Esophagus muscularis mucosa (tissue), 4 donors: ENCODE measurements around the gene RHBDD2.

Experiments used
- EP300 ChIP-seq: sonication (generic); formaldehyde crosslinking; IDR thresholded peaks from one replicate; pipeline ENCODE4 v1.6.1; 2017; ENCODE audit warnings: antibody characterized with exemption
- POLR2A ChIP-seq: fragments of 450-650 bp; IDR thresholded peaks from one replicate; pipeline ENCODE4 v1.6.1; 2017; ENCODE audit warnings: antibody characterized with exemption, moderate library complexity, mild to moderate bottlenecking, low read depth
- POLR2AphosphoS5 ChIP-seq, 2 donors: sonication (generic); formaldehyde crosslinking; IDR thresholded peaks; one replicate each; pipeline ENCODE4 v1.6.1; 2017; ENCODE audit warnings: antibody characterized with exemption in 2 of 2
- TF ChIP-seq, protein P1 (sequence below), 3 experiments: fragments of 200-600 bp in 2 of 3; fragments of 450-650 bp in 1 of 3; sonication (generic) in 2 of 3; IDR thresholded peaks; one replicate each; pipeline ENCODE4 v1.5.1; 2017 to 2019; ENCODE audit warnings: antibody characterized with exemption in 3 of 3, mild to moderate bottlenecking in 2 of 3, moderate library complexity in 1 of 3

DNA sequence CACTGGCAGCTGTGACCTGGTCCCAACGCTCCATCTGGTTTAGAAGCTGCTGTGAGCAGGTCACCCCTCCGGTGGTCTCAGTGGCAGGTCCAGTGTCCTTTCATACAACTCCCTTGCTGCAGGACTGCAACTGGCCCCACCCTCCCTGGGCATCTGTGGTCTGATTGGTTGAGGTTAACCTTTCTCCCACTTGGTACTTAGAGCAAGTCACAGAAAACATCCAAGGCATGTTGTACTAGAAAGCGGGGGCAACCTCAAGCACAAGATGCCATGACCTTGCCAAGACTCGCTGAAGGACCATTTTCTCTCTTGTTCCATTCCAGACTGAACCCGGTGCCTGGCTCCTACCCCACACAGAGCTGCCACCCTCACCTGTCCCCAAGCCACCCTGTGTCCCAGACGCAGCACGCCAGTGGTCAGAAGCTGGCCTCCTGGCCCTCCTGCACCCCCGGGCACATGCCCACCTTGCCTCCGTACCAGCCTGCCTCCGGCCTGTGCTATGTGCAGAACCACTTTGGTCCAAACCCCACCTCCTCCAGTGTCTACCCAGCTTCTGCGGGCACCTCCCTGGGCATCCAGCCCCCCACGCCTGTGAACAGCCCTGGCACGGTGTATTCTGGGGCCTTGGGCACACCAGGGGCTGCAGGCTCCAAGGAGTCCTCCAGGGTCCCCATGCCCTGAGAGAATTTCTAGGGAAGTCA is 9.0 kb downstream of the RHBDD2 start:
- TF ChIP-seq EP300 = no peak
- TF ChIP-seq, protein P1, sequence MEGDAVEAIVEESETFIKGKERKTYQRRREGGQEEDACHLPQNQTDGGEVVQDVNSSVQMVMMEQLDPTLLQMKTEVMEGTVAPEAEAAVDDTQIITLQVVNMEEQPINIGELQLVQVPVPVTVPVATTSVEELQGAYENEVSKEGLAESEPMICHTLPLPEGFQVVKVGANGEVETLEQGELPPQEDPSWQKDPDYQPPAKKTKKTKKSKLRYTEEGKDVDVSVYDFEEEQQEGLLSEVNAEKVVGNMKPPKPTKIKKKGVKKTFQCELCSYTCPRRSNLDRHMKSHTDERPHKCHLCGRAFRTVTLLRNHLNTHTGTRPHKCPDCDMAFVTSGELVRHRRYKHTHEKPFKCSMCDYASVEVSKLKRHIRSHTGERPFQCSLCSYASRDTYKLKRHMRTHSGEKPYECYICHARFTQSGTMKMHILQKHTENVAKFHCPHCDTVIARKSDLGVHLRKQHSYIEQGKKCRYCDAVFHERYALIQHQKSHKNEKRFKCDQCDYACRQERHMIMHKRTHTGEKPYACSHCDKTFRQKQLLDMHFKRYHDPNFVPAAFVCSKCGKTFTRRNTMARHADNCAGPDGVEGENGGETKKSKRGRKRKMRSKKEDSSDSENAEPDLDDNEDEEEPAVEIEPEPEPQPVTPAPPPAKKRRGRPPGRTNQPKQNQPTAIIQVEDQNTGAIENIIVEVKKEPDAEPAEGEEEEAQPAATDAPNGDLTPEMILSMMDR (IDR thresholded peaks at IDR 0.05) = no peak
- TF ChIP-seq POLR2AphosphoS5 (IDR thresholded peaks at IDR 0.05) = no peak
- TF ChIP-seq POLR2A = no peak
